GM18858 (cell line): ENCODE measurements around the gene AQP1.

ENCODE experiments used
- ATAC-seq: cut with Tn5 transposase; IDR thresholded peaks from one replicate; pipeline ENCODE4 v1.9.1; 2021; ENCODE audit not compliant: unreplicated experiment

AQP1 gene

DNA sequence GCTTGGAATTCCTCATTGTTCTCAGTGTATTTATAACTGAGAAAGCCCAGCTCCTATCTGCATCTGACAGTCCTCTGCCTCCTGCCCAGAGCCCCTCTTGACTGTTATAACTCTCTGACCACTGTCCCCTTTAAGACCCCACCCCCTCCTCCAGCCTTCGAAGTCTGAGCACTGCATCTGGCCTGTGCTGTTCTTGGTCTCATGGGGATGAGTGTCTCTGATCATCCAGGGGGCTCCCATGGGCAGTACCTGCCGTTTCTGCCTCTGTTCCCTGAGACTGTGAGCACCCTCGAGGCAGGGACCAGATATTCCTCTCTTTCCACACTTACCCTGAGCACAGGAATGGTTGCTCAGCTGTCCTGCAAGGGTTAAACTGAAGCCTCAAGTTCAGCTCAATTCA, 59.8 kb downstream of the AQP1 start:
- no peak for ATAC-seq

DNA sequence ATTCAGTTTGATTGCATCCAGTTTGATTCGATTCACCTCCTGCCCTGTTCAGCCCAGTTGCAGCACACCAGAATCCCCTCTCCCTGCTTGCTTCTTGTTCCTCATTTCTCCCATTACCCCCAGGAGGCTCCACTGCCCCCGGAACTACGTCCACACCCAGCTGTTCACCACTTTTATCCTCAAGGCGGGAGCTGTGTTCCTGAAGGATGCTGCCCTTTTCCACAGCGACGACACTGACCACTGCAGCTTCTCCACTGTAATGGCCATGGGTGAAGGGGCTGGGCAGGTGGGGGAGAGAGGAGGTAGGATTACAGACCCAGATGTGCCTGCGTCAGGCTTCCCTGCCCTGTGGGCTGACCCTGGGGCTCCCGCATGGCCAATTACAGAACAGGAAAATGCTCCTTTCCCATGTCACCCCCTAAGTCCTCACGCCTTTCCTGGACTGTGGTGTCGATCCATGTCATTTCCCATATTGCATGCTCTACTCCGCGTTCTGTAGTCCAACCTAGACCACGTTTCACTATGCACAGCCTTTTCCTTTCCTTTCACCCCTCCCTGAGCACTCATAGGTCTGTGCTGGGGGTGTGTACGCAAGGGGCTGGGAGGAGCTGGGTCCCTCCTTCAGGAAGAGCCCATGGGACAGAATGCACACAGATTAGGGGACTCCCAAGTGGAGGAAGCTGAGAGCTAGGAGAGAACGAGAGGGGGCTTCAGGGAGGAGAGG, 60.3 kb downstream of the AQP1 start:
- ATAC-seq: no peak

DNA sequence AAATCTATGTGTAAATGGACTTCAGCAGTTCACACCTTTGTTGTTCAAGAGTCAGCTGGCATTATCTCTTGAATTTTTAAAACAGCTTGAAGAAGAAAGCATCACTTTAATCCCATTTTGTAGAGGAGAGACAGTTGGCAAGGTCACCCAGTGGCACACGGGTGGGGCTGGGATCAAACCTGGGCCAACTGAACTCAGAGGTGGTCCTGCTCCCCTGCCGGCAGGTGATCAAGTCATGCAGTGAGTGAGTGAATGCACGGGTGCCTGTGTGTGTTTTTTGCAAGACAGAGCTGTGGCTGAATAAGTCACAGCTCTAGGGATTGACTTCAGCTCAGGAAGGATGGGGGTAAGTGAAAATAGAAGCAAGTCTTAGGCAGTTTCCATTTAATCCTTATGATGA, 61.6 kb downstream of the AQP1 start:
- no peak for ATAC-seq

DNA sequence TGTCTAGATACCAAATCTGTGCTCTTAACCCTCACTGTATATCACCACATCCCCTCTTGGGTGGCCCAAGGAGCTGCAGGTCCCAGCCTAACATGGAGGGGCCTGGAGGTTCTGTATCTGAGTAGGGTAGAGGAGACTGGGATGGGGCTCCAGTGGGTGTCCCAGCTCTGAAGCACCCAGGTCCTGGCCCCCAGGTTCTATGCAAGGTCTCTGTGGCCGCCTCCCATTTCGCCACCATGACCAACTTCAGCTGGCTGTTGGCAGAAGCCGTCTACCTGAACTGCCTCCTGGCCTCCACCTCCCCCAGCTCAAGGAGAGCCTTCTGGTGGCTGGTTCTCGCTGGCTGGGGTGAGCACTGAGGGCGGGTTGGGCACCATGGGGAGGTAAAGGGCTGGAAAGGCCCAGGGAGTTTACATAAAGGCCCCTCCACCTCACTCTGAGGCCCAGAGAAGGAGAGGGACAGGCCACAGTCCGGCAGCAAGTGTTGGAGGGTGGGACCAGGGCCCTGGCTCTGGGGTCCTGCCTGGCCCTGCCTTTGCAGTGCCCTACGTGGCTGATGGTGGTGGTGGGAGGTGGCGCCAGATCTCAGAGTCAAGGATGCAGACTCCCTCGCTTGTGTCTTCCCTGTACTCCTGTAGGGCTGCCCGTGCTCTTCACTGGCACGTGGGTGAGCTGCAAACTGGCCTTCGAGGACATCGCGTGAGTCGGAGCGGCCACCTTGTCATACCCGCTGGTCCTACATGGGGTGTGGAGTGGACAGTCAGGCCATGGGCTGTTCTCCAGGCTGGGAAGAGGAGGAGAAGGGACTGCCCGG, 62.3 kb downstream of the AQP1 start:
- no peak for ATAC-seq

DNA sequence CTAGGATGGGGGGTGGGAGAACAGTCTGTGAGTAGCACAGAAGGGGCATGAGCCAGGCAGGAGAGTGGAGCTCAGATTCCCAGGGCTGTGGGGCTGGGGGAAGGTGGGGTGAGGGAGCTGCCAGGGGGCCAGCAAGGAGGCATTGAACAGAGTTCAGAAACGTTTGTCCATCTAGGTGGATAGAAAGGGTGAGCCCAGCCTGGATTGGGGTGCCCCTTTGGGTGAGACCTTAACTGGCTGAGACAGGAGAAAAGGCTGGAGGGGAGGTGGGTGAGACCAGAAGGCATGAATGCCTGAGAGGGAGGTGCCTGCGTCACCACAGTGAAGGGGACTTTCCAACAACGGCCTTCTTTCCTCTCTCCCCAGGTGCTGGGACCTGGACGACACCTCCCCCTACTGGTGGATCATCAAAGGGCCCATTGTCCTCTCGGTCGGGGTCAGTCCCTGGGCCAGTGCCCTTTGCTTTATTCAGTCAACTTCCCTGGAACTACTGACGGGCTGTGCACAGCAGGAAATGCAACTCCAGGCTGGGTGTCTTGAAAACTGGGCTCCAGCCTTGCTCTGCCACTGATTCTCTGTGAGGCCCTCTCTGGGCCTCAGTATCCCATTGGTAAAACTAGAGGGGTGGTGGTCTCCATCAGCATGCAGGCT, 63.1 kb downstream of the AQP1 start:
- ATAC-seq: peak; percentile 94
